Caki2 (cell line): ENCODE measurements around the gene TRDMT1. TPM values are rescaled to one million over a fixed set of nuclear protein-coding genes. Genes with fewer than 3 reads are reported as not detected.

Experiments
- total RNA-seq: library from RNA; depleted of rRNA; stranded (reverse); fragments of >200 nt; shearing (Covaris generic); gene quantifications from 2 replicates; pipeline ENCODE4 v1.2.3, GENCODE V29; 2014; ENCODE audit warnings: low replicate concordance; rRNA removed

TRDMT1 gene
- total RNA-seq, 1 experiment from 2014 or later = 8.7 TPM

Other genes with a start within 250 kb of the TRDMT1 start
- 0.03 and 0.34 TPM in 2 replicates for gene CUBN, start 71.9 kb downstream of the TRDMT1 start, total RNA-seq
- 4,560 and 4,793 TPM in 2 replicates for gene VIM, start 26.6 kb upstream of the TRDMT1 start, total RNA-seq